Sigmoid colon (tissue), 7 donors: ENCODE results near the gene CAMK1G. TPM values are rescaled to one million over a fixed set of nuclear protein-coding genes. Genes with fewer than 3 reads are reported as not detected.

Source experiments
- DNase-seq: peaks from one replicate; pipeline ENCODE4 v3.0.0-alpha.2; 2019
- H3K27ac ChIP-seq, 4 donors: fragments of 200-600 bp; sonication (generic); one replicate each; pipeline ENCODE4 v1.5.1; 2016 to 2019; ENCODE audit warnings: mild to moderate bottlenecking in 1 of 4
- H3K27me3 ChIP-seq, 3 donors: fragments of 200-600 bp; sonication (generic); one replicate each; pipeline ENCODE4 v1.5.1; 2019; ENCODE audit warnings: mild to moderate bottlenecking in 1 of 3
- H3K36me3 ChIP-seq, 4 donors: fragments of 200-600 bp; sonication (generic); one replicate each; pipeline ENCODE4 v1.5.1; 2016 to 2019
- H3K4me1 ChIP-seq, 4 donors: fragments of 200-600 bp; sonication (generic); one replicate each; pipeline ENCODE4 v1.5.1; 2017 to 2019
- H3K4me3 ChIP-seq, 4 donors: fragments of 200-600 bp; sonication (generic); one replicate each; pipeline ENCODE4 v1.5.1; 2017 to 2019; ENCODE audit warnings: mild to moderate bottlenecking in 2 of 4, moderate library complexity in 1 of 4
- H3K9me3 ChIP-seq, 4 donors: fragments of 200-600 bp in 3 of 4; sonication (generic) in 3 of 4; one replicate each; pipeline versions ENCODE4 v1.5.1 to v1.6.1; 2013 to 2019
- EP300 ChIP-seq, 4 donors: sonication (generic); formaldehyde crosslinking; IDR thresholded peaks; one replicate each; pipeline ENCODE4 v1.6.1; 2017; ENCODE audit warnings: antibody characterized with exemption in 4 of 4
- POLR2A ChIP-seq, 2 donors: fragments of 450-650 bp; IDR thresholded peaks; one replicate each; pipeline ENCODE4 v1.6.1; 2016; ENCODE audit warnings: antibody characterized with exemption in 2 of 2, mild to moderate bottlenecking in 2 of 2, moderate library complexity in 2 of 2
- POLR2AphosphoS5 ChIP-seq, 4 donors: sonication (generic); formaldehyde crosslinking; IDR thresholded peaks; one replicate each; pipeline ENCODE4 v1.6.1; 2017; ENCODE audit warnings: antibody characterized with exemption in 4 of 4
- WGBS, 2 donors: extraction: QIAGEN DNeasy Blood & Tissue Kit; methylation state at CpG; one replicate each; pipeline ENCODE4 v1.1.7; 2013; 5-methylcytosine and 5-hydroxymethylcytosine counted together
- intact Hi-C: fragments of 100-400 bp; cut with DNase I; formaldehyde crosslinking; loops from one replicate; pipeline ENCODE4 v1.15.1; 2023
- polyA plus RNA-seq, 3 donors: library from polyadenylated mRNA; stranded (reverse); fragments of 200-250 nt; gene quantifications; one replicate each; pipeline ENCODE4 v1.2.3, GENCODE V29; 2013
- total RNA-seq, 4 donors: library from RNA; depleted of rRNA; stranded (reverse); fragments of >200 nt; gene quantifications; one replicate each; pipeline ENCODE4 v1.1.0, GENCODE V29; 2016
- TF ChIP-seq, protein P1 (sequence below), 4 experiments: fragments of 450-650 bp in 3 of 4; fragments of 200-600 bp in 1 of 4; IDR thresholded peaks; one replicate each; pipeline ENCODE4 v1.5.1; 2016 to 2019; ENCODE audit warnings: antibody characterized with exemption in 4 of 4, mild to moderate bottlenecking in 3 of 4, moderate library complexity in 2 of 4
- donor health status: healthy with polysubstance abuse.
- donor health status: Bipolar disorder and iron deficiency.
- donor health status: healthy.

The CAMK1G gene
- total and polyA plus RNA-seq, 7 donors: 0.16 to 1.4 (median 0.48) TPM; not detected in 2

DNA sequence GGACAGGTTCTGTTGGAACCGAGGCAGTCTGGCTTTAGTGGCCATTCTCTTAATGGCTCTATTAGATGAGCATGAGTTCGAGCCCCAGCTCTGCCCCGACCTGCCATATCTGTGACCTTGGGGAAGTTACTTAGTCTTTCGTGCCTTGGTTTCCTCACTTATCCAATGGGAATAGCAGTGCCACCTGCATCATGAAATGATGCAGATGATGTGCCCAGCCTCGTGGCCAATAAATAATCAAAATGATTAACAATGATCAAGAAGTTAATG, 30.6 kb downstream of the CAMK1G start:
- intact Hi-C loops: no loop called here
- Histone ChIP-seq H3K27me3 (no peaks in the 10 kb centered on the region), H3K9me3 (no peaks in the 10 kb centered on the region), H3K4me1 (no peaks in the 10 kb centered on the region), H3K4me3 (no peak overlapping the region), H3K36me3 (no peaks in the 10 kb centered on the region), H3K27ac (no peak overlapping the region)
- WGBS, 2 donors: 91 to 93% methylated on average over 5 of the region's 5 CpGs
- no peak for DNase-seq
- TF ChIP-seq, protein P1, sequence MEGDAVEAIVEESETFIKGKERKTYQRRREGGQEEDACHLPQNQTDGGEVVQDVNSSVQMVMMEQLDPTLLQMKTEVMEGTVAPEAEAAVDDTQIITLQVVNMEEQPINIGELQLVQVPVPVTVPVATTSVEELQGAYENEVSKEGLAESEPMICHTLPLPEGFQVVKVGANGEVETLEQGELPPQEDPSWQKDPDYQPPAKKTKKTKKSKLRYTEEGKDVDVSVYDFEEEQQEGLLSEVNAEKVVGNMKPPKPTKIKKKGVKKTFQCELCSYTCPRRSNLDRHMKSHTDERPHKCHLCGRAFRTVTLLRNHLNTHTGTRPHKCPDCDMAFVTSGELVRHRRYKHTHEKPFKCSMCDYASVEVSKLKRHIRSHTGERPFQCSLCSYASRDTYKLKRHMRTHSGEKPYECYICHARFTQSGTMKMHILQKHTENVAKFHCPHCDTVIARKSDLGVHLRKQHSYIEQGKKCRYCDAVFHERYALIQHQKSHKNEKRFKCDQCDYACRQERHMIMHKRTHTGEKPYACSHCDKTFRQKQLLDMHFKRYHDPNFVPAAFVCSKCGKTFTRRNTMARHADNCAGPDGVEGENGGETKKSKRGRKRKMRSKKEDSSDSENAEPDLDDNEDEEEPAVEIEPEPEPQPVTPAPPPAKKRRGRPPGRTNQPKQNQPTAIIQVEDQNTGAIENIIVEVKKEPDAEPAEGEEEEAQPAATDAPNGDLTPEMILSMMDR (IDR thresholded peaks at IDR 0.05): no peak
- TF ChIP-seq POLR2A (IDR thresholded peaks at IDR 0.05): no peak
- no peak for TF ChIP-seq EP300 (IDR thresholded peaks at IDR 0.05)
- no peak for TF ChIP-seq POLR2AphosphoS5 (IDR thresholded peaks at IDR 0.05)

DNA sequence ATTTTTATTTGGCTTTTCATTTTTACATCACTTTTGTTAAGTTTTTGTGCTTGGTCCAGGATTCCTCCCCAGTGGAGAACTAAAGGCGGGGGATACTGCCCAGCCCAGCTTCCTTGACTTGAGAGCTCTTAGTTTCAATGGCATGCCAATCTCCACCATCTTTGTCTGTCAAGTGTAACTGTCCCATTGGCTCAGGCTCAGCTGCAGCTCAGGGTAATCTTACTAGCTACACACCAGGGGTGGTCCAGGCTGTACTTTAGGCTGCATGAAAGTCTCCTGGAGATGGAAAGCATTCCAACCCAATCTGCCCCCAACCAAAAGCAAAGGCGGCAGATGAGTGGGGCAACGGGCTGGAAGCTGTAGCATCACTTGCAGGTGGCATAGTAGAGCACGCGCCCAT, 31.4 kb downstream of the CAMK1G start:
- no peaks in the 10 kb centered on the region for H3K27me3 ChIP-seq
- no peaks in the 10 kb centered on the region for H3K36me3 ChIP-seq
- WGBS, 2 donors: 96 to 98% methylated on average over 5 of the region's 5 CpGs
- intact Hi-C loops: no loop called here
- TF ChIP-seq EP300 (IDR thresholded peaks at IDR 0.05) (no peak), POLR2AphosphoS5 (IDR thresholded peaks at IDR 0.05) (no peak), POLR2A (IDR thresholded peaks at IDR 0.05) (no peak)
- TF ChIP-seq, protein P1 (IDR thresholded peaks at IDR 0.05): no peak
- H3K27ac ChIP-seq: no peak overlapping the region
- H3K4me3 ChIP-seq: no peak overlapping the region
- DNase-seq: no peak
- H3K9me3 ChIP-seq: no peaks in the 10 kb centered on the region
- no peaks in the 10 kb centered on the region for H3K4me1 ChIP-seq

DNA sequence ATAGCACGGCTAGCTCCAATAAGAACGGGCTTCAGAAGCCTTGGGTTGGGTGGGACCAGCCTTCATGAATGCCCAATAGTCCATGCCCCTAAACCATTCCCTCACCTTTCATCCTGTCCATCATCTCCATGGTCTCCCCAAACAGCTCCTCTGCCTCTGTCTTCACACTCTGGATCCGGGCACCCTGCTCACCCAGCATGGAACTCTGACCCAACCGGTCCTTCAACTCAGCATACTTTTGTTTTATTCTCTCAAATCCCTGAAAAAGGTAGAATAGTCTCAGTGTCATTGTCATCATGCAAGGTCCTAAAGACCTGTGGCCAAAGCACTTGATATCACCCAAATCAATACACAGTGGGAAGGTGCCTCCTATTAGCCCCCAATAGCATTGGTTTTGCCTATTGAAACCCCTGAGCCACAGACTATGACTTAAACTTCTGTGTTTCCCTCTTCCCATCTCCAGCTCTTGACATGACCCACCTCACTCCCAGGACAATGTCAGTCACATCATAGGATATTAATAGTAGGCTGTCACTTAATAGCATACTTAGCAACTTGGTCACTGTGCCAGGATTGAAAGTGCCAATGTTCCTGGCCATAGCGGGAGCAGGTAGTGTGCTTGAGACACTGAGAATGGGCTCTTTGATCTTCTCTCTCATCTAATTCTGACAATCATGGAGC, 33.0 kb downstream of the CAMK1G start:
- no peak for TF ChIP-seq POLR2AphosphoS5 (IDR thresholded peaks at IDR 0.05)
- TF ChIP-seq, protein P1 (IDR thresholded peaks at IDR 0.05): no peak
- TF ChIP-seq EP300 (IDR thresholded peaks at IDR 0.05): no peak
- WGBS, 2 donors: 97 to 98% methylated on average over 5 of the region's 5 CpGs

DNA sequence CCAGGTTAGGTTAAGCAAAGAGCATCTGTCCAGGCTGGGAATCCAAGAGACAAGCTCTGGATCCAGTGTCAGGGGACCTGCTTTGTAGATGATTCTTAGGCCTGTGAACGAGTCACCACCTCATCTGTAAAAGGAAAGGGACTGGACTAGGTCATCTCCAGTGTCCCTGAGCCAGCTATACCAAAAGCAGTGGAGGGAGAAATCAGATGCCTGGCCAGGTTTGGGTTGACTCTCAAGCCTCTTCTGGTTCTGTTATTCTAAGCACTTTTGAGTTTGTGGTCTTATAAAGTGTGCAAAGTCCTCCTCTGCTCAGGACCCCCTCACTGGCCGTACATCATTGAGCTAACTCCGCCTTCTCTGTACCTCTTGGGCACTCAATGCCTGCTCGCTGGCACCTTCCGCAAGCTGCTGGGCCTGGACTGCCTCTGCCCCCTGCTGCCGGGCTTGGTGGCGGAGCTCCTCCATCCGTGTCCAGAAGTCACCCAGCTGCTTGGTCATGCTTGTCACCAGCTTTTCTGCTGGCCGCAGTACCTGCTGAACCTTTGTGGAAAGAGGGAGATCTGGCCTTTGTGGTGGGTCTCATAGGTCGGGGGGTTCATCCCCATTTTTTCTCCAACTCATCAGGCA, 33.6 kb downstream of the CAMK1G start:
- intact Hi-C loops: no loop called here
- Histone ChIP-seq H3K9me3 (no peaks in the 10 kb centered on the region), H3K4me1 (no peaks in the 10 kb centered on the region), H3K27ac (no peak overlapping the region), H3K27me3 (no peaks in the 10 kb centered on the region), H3K4me3 (no peak overlapping the region), H3K36me3 (no peaks in the 10 kb centered on the region)
- TF ChIP-seq POLR2AphosphoS5 (IDR thresholded peaks at IDR 0.05): no peak
- TF ChIP-seq, protein P1 (IDR thresholded peaks at IDR 0.05): no peak
- no peak for TF ChIP-seq POLR2A (IDR thresholded peaks at IDR 0.05)
- no peak for TF ChIP-seq EP300 (IDR thresholded peaks at IDR 0.05)
- no peak for DNase-seq
- 93 to 94% methylated on average over 10 of the region's 10 CpGs for WGBS, 2 donors

More for the DNA sequence above, 33.0 kb downstream of the CAMK1G start:
- DNase-seq: no peak
- Histone ChIP-seq H3K4me3 (no peak overlapping the region), H3K9me3 (no peaks in the 10 kb centered on the region), H3K27ac (no peak overlapping the region), H3K4me1 (no peaks in the 10 kb centered on the region), H3K27me3 (no peaks in the 10 kb centered on the region), H3K36me3 (no peaks in the 10 kb centered on the region)
- intact Hi-C loops: no loop called here

DNA sequence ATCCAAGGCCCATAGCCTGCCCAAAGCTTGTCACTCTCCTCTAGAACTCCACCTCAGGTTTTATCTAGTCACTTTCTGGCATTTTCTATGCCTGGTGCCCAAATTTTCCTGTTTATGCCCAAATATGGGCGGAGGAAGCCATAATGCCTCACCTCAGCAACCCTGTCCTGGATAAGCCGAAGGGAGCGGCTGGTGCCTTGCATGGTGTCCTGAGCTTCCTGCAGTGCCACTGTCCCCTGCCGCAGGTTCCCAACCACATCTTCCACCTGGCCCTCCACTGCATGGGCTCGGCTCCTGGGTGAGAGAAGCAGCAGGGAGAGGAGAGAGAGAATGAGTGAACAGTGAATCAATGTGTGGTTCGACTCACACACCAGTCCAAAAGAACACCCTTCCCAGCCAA, 34.2 kb downstream of the CAMK1G start:
- H3K4me1 ChIP-seq: no peaks in the 10 kb centered on the region
- H3K27me3 ChIP-seq: no peaks in the 10 kb centered on the region
- no peaks in the 10 kb centered on the region for H3K36me3 ChIP-seq
- H3K4me3 ChIP-seq: no peak overlapping the region
- intact Hi-C loops: no loop called here
- TF ChIP-seq, protein P1 (IDR thresholded peaks at IDR 0.05): no peak
- H3K27ac ChIP-seq: no peak overlapping the region
- WGBS, 2 donors: 91 to 97% methylated on average over 6 of the region's 6 CpGs
- DNase-seq: no peak
- H3K9me3 ChIP-seq: no peaks in the 10 kb centered on the region
